ENCODE measurements around the gene SMIM32. TPM values are rescaled to one million over a fixed set of nuclear protein-coding genes. Genes with fewer than 3 reads are reported as not detected.

SMIM32 gene
- 0.45 TPM for polyA plus RNA-seq (2013, experiment 1 of 2)
- polyA plus RNA-seq (2013, experiment 2 of 2), result 0.51 TPM

GRCh38 chr5:136192526-136193321 is at the start of gene SMIM32:
SMIM32 (minus strand) TSS chr5:136193162; CDS start chr5:136192524, 638 bp downstream.
- Histone ChIP-seq H3K4me1 (ENCODE audit: insufficient read depth, low read length) (no peaks in the 10 kb centered on the region), H3K9me3 (ENCODE audit: insufficient read depth, low read depth, low read length) (no peaks in the 10 kb centered on the region), H3K36me3 (ENCODE audit: insufficient read depth, low read length) (peaks cover 6% of the 10 kb centered on the region; the same call in 1 of the 2 replicates), H3K27ac (ENCODE audit: low read depth, low read length) (no peak within 1 kb of the TSS), H3K9ac (ENCODE audit: low read depth, low read length) (peak within 1 kb of the TSS; percentile 3), H3K4me3 (ENCODE audit: low read length) (peak within 1 kb of the TSS; percentile 53), H3K27me3 (ENCODE audit: insufficient read depth, low read length) (peaks cover 94% of the 10 kb centered on the region)
- WGBS, result under 1% methylated on average over 81 of the region's 81 CpGs

GRCh38 chr5:136242611-136243010 is 49.6 kb upstream of the SMIM32 start:
- Histone ChIP-seq H3K27me3 (ENCODE audit: insufficient read depth, low read length) (no peaks in the 10 kb centered on the region; the same call in 1 of the 2 replicates), H3K9me3 (ENCODE audit: insufficient read depth, low read depth, low read length) (no peaks in the 10 kb centered on the region), H3K4me1 (ENCODE audit: insufficient read depth, low read length) (no peaks in the 10 kb centered on the region), H3K9ac (ENCODE audit: low read depth, low read length) (no peak overlapping the region), H3K36me3 (ENCODE audit: insufficient read depth, low read length) (no peaks in the 10 kb centered on the region), H3K4me3 (ENCODE audit: low read length) (no peak overlapping the region), H3K27ac (ENCODE audit: low read depth, low read length) (no peak overlapping the region)
- 88% methylated on average over 2 of the region's 2 CpGs for WGBS

GRCh38 chr5:136242136-136242535 is 49.2 kb upstream of the SMIM32 start:
- Histone ChIP-seq H3K36me3 (ENCODE audit: insufficient read depth, low read length) (no peaks in the 10 kb centered on the region), H3K27ac (ENCODE audit: low read depth, low read length) (no peak overlapping the region), H3K9ac (ENCODE audit: low read depth, low read length) (no peak overlapping the region), H3K9me3 (ENCODE audit: insufficient read depth, low read depth, low read length) (no peaks in the 10 kb centered on the region), H3K4me1 (ENCODE audit: insufficient read depth, low read length) (no peaks in the 10 kb centered on the region), H3K27me3 (ENCODE audit: insufficient read depth, low read length) (no peaks in the 10 kb centered on the region; the same call in 1 of the 2 replicates), H3K4me3 (ENCODE audit: low read length) (no peak overlapping the region)
- no CpG with 5 or more reads among the region's 1 CpG for WGBS

- 100% methylated on average over 4 of the region's 4 CpGs for WGBS
- Histone ChIP-seq H3K4me1 (ENCODE audit: insufficient read depth, low read length) (0 out of 2 replicates have a peak, but pooled peaks cover 4% of the 10 kb centered on the region), H3K4me3 (ENCODE audit: low read length) (no peak overlapping the region), H3K9ac (ENCODE audit: low read depth, low read length) (no peak overlapping the region), H3K27me3 (ENCODE audit: insufficient read depth, low read length) (no peaks in the 10 kb centered on the region; the same call in 1 of the 2 replicates), H3K36me3 (ENCODE audit: insufficient read depth, low read length) (no peaks in the 10 kb centered on the region), H3K27ac (ENCODE audit: low read depth, low read length) (no peak overlapping the region), H3K9me3 (ENCODE audit: insufficient read depth, low read depth, low read length) (no peaks in the 10 kb centered on the region)
These were observed 47.9 kb upstream of the SMIM32 start for GRCh38 chr5:136240894-136241293.

GRCh38 chr5:136236479-136237083 is 43.6 kb upstream of the SMIM32 start:
- Histone ChIP-seq H3K9me3 (ENCODE audit: insufficient read depth, low read depth, low read length) (no peaks in the 10 kb centered on the region), H3K27ac (ENCODE audit: low read depth, low read length) (no peak overlapping the region), H3K36me3 (ENCODE audit: insufficient read depth, low read length) (no peaks in the 10 kb centered on the region), H3K9ac (ENCODE audit: low read depth, low read length) (no peak overlapping the region), H3K4me1 (ENCODE audit: insufficient read depth, low read length) (0 out of 2 replicates have a peak, but pooled peaks cover 4% of the 10 kb centered on the region), H3K27me3 (ENCODE audit: insufficient read depth, low read length) (no peaks in the 10 kb centered on the region; the same call in 1 of the 2 replicates), H3K4me3 (ENCODE audit: low read length) (no peak overlapping the region)
- 55% methylated on average over 5 of the region's 5 CpGs for WGBS

- 0% methylated on average over 1 of the region's 1 CpG for WGBS
These were observed 42.4 kb upstream of the SMIM32 start for GRCh38 chr5:136235321-136235720.

GRCh38 chr5:136232316-136232715 is 39.4 kb upstream of the SMIM32 start:
- WGBS, result 98% methylated on average over 6 of the region's 6 CpGs
- Histone ChIP-seq H3K27me3 (ENCODE audit: insufficient read depth, low read length) (no peaks in the 10 kb centered on the region), H3K4me3 (ENCODE audit: low read length) (no peak overlapping the region), H3K27ac (ENCODE audit: low read depth, low read length) (no peak overlapping the region), H3K4me1 (ENCODE audit: insufficient read depth, low read length) (peaks cover 40% of the 10 kb centered on the region), H3K36me3 (ENCODE audit: insufficient read depth, low read length) (no peaks in the 10 kb centered on the region), H3K9ac (ENCODE audit: low read depth, low read length) (no peak overlapping the region), H3K9me3 (ENCODE audit: insufficient read depth, low read depth, low read length) (no peaks in the 10 kb centered on the region)

More at GRCh38 chr5:136235321-136235720, 42.4 kb upstream of the SMIM32 start:
- Histone ChIP-seq H3K27ac (ENCODE audit: low read depth, low read length) (no peak overlapping the region), H3K27me3 (ENCODE audit: insufficient read depth, low read length) (no peaks in the 10 kb centered on the region; the same call in 1 of the 2 replicates), H3K4me3 (ENCODE audit: low read length) (no peak overlapping the region), H3K36me3 (ENCODE audit: insufficient read depth, low read length) (no peaks in the 10 kb centered on the region), H3K9me3 (ENCODE audit: insufficient read depth, low read depth, low read length) (no peaks in the 10 kb centered on the region), H3K4me1 (ENCODE audit: insufficient read depth, low read length) (peaks cover 15% of the 10 kb centered on the region), H3K9ac (ENCODE audit: low read depth, low read length) (no peak overlapping the region)

- peak overlapping the region; percentile 46; the same call in 1 of the 2 replicates for H3K27ac ChIP-seq (ENCODE audit: low read depth, low read length)
- peaks cover 36% of the 10 kb centered on the region for H3K4me1 ChIP-seq (ENCODE audit: insufficient read depth, low read length)
- H3K27me3 ChIP-seq (ENCODE audit: insufficient read depth, low read length), result no peaks in the 10 kb centered on the region
- H3K9me3 ChIP-seq (ENCODE audit: insufficient read depth, low read depth, low read length), result no peaks in the 10 kb centered on the region
- H3K9ac ChIP-seq (ENCODE audit: low read depth, low read length), result no peak overlapping the region
- no peaks in the 10 kb centered on the region for H3K36me3 ChIP-seq (ENCODE audit: insufficient read depth, low read length)
- no peak overlapping the region for H3K4me3 ChIP-seq (ENCODE audit: low read length)
- WGBS, result 23% methylated on average over 1 of the region's 1 CpG
These were observed 37.2 kb upstream of the SMIM32 start for GRCh38 chr5:136230176-136230575.

GRCh38 chr5:136228136-136228757 is 35.3 kb upstream of the SMIM32 start:
- Histone ChIP-seq H3K36me3 (ENCODE audit: insufficient read depth, low read length) (no peaks in the 10 kb centered on the region), H3K9ac (ENCODE audit: low read depth, low read length) (no peak overlapping the region), H3K9me3 (ENCODE audit: insufficient read depth, low read depth, low read length) (no peaks in the 10 kb centered on the region), H3K27ac (ENCODE audit: low read depth, low read length) (no peak overlapping the region), H3K4me3 (ENCODE audit: low read length) (no peak overlapping the region), H3K27me3 (ENCODE audit: insufficient read depth, low read length) (no peaks in the 10 kb centered on the region), H3K4me1 (ENCODE audit: insufficient read depth, low read length) (peaks cover 36% of the 10 kb centered on the region)
- WGBS, result 36% methylated on average over 7 of the region's 7 CpGs

GRCh38 chr5:136226401-136226800 is 33.4 kb upstream of the SMIM32 start:
- H3K4me1 ChIP-seq (ENCODE audit: insufficient read depth, low read length), result peaks cover 36% of the 10 kb centered on the region
- H3K9ac ChIP-seq (ENCODE audit: low read depth, low read length), result no peak overlapping the region
- no peak overlapping the region for H3K27ac ChIP-seq (ENCODE audit: low read depth, low read length)
- no peaks in the 10 kb centered on the region for H3K9me3 ChIP-seq (ENCODE audit: insufficient read depth, low read depth, low read length)
- H3K27me3 ChIP-seq (ENCODE audit: insufficient read depth, low read length), result no peaks in the 10 kb centered on the region
- no peaks in the 10 kb centered on the region for H3K36me3 ChIP-seq (ENCODE audit: insufficient read depth, low read length)
- H3K4me3 ChIP-seq (ENCODE audit: low read length), result no peak overlapping the region
- WGBS, result 88% methylated on average over 2 of the region's 2 CpGs

- no peak overlapping the region for H3K9ac ChIP-seq (ENCODE audit: low read depth, low read length)
- H3K27me3 ChIP-seq (ENCODE audit: insufficient read depth, low read length), result no peaks in the 10 kb centered on the region
- H3K4me1 ChIP-seq (ENCODE audit: insufficient read depth, low read length), result peaks cover 30% of the 10 kb centered on the region
- no peak overlapping the region for H3K4me3 ChIP-seq (ENCODE audit: low read length)
- WGBS, result 56% methylated on average over 2 of the region's 2 CpGs
- no peaks in the 10 kb centered on the region for H3K9me3 ChIP-seq (ENCODE audit: insufficient read depth, low read depth, low read length)
- no peaks in the 10 kb centered on the region for H3K36me3 ChIP-seq (ENCODE audit: insufficient read depth, low read length)
- no peak overlapping the region for H3K27ac ChIP-seq (ENCODE audit: low read depth, low read length)
These were observed 32.8 kb upstream of the SMIM32 start for GRCh38 chr5:136225796-136226195.
